HCT116 (cell line): Measurements from ENCODE around the gene SLC41A3. TPM values are rescaled to one million over a fixed set of nuclear protein-coding genes. Genes with fewer than 3 reads are reported as not detected.

Experiments used
- ATAC-seq: fragments of 200-7000 bp; cut with Tn5 transposase; 2 replicates; pipeline ENCODE4 v1.9.1; 2020; ENCODE audit warnings: mild to moderate bottlenecking, moderate library complexity
- BruUV-seq: library from RNA; stranded (reverse); fragments of 400-500 nt; replicated peaks from 2 replicates; lab custom pipeline; 2021; lab: Mats Ljungman, UMichigan
- CTCF ChIA-PET: fragments of 300-600 bp; sonication (Branson Sonifier 250); formaldehyde crosslinking; loops from one replicate; lab custom pipeline; 2021; ENCODE audit warnings: antibody characterized with exemption; lab: Charles Lee
- POLR2A ChIA-PET: fragments of 300-600, 350-600 bp; sonication (Branson Sonifier 250); formaldehyde crosslinking; loops from one replicate; lab custom pipeline; 2021; ENCODE audit warnings: antibody characterized with exemption; lab: Charles Lee
- RAD21 ChIA-PET, 2 experiments: fragments of 300-600 bp; sonication (Branson Sonifier 250); formaldehyde crosslinking; loops; one replicate each; lab custom pipeline; 2023; ENCODE audit warnings: low total read pairs in 2 of 2; ENCODE audit not compliant: uncharacterized antibody in 2 of 2, unreplicated experiment in 2 of 2, low non-redundant PET in 1 of 2; lab: Charles Lee
- DNase-seq: peaks from one replicate; pipeline ENCODE4 v3.0.0-alpha.2; 2010; ENCODE audit warnings: low read depth, low spot score
- H2AFZ ChIP-seq: fragments of 200-600 bp; shearing (Covaris generic), sonication (generic); 2 replicates; pipeline ENCODE4 v1.6.1; 2017; ENCODE audit warnings: low read depth, mixed run types, mixed read lengths, antibody characterized with exemption, low read length; ENCODE audit not compliant: poor library complexity, severe bottlenecking
- H3K27ac ChIP-seq: 2 replicates; pipeline ENCODE4 v1.5.1; 2012; ENCODE audit warnings: low read depth, low read length
- H3K27me3 ChIP-seq: fragments of 200-600 bp; sonication (generic); 2 replicates; pipeline ENCODE4 v1.6.1; 2016; ENCODE audit warnings: mixed run types, low read length, mixed read lengths; ENCODE audit not compliant: insufficient read depth
- H3K36me3 ChIP-seq, 2 experiments: fragments of 200-500 bp in 1 of 2; fragments of 200-600 bp in 1 of 2; sonication (Bioruptor generic) in 1 of 2; sonication (generic) in 1 of 2; 2 replicates each; pipeline versions ENCODE4 v1.5.1 to v1.6.1; 2014 to 2016; ENCODE audit warnings: low read length in 2 of 2, inconsistent platforms in 1 of 2, mixed read lengths in 1 of 2, mixed run types in 1 of 2; ENCODE audit not compliant: insufficient read depth in 2 of 2, control insufficient read depth in 1 of 2
- H3K4me1 ChIP-seq, 2 experiments: fragments of 200-600 bp in 1 of 2; sonication (generic) in 1 of 2; 2 replicates each; pipeline versions ENCODE4 v1.5.1 to v1.6.1; 2012 to 2017; ENCODE audit warnings: low read length in 2 of 2, inconsistent platforms in 1 of 2, mild to moderate bottlenecking in 1 of 2, mixed read lengths in 1 of 2, mixed run types in 1 of 2, moderate library complexity in 1 of 2; ENCODE audit not compliant: insufficient read depth in 2 of 2, control insufficient read depth in 1 of 2
- H3K4me2 ChIP-seq: fragments of 200-600 bp; sonication (generic); 2 replicates; pipeline ENCODE4 v1.6.1; 2017; ENCODE audit warnings: mixed run types, low read length, mixed read lengths
- H3K4me3 ChIP-seq, 2 experiments: fragments of 200-600 bp in 1 of 2; sonication (generic) in 1 of 2; replicated peaks in 1 of 2; 2 replicates each; pipeline ENCODE4 v1.5.1; 2011 to 2016; ENCODE audit warnings: low read length in 2 of 2, control low read depth in 1 of 2, low read depth in 1 of 2, mild to moderate bottlenecking in 1 of 2, mixed read lengths in 1 of 2, mixed run types in 1 of 2
- H3K79me2 ChIP-seq: fragments of 200-600 bp; sonication (generic); 2 replicates; pipeline ENCODE4 v1.6.1; 2017; ENCODE audit warnings: mild to moderate bottlenecking, mixed run types, low read length, moderate library complexity, mixed read lengths; ENCODE audit not compliant: insufficient read depth
- H3K9ac ChIP-seq: fragments of 200-600 bp; sonication (generic); 2 replicates; pipeline ENCODE4 v1.6.1; 2016; ENCODE audit warnings: low read length, mixed read lengths
- H3K9me2 ChIP-seq: fragments of 200-600 bp; sonication (generic), shearing (Covaris generic); 2 replicates; pipeline ENCODE4 v1.6.1; 2017; ENCODE audit warnings: mixed run types, mild to moderate bottlenecking, moderate library complexity; ENCODE audit not compliant: insufficient read depth
- H3K9me3 ChIP-seq, 2 experiments: fragments of 200-500 bp in 1 of 2; fragments of 200-600 bp in 1 of 2; sonication (Bioruptor generic) in 1 of 2; sonication (generic) in 1 of 2; 2 replicates each; pipeline ENCODE4 v1.6.1; 2014 to 2017; ENCODE audit warnings: low read length in 2 of 2, mixed read lengths in 2 of 2, inconsistent platforms in 1 of 2, low read depth in 1 of 2, mild to moderate bottlenecking in 1 of 2, mixed run types in 1 of 2, moderate library complexity in 1 of 2; ENCODE audit not compliant: control insufficient read depth in 1 of 2, insufficient read depth in 1 of 2
- H4K20me1 ChIP-seq: fragments of 200-600 bp; sonication (generic), shearing (Covaris generic); 2 replicates; pipeline ENCODE4 v1.6.1; 2017; ENCODE audit warnings: mixed run types, mild to moderate bottlenecking, moderate library complexity; ENCODE audit not compliant: insufficient read depth
- CBX3 ChIP-seq: IDR thresholded peaks from 2 replicates; pipeline ENCODE4 v1.6.1; 2012; ENCODE audit warnings: low read depth
- CTCF ChIP-seq, 3 experiments: fragments of 200-600 bp in 1 of 3; sonication (generic) in 1 of 3; IDR thresholded peaks in 2 of 3; conservative IDR thresholded peaks in 1 of 3; 2 replicates each; pipeline ENCODE4 v1.5.1; 2012 to 2017; ENCODE audit warnings: low read depth in 2 of 3, low read length in 2 of 3, antibody characterized with exemption in 1 of 3, borderline replicate concordance in 1 of 3, control low read depth in 1 of 3, mild to moderate bottlenecking in 1 of 3, mixed read lengths in 1 of 3, mixed run types in 1 of 3, moderate library complexity in 1 of 3; ENCODE audit not compliant: insufficient read depth in 1 of 3
- ELF1 ChIP-seq: IDR thresholded peaks from 2 replicates; pipeline ENCODE4 v1.6.1; 2012; ENCODE audit warnings: low read depth, borderline replicate concordance
- EZH2phosphoT487 ChIP-seq: fragments of 200-600 bp; IDR thresholded peaks from 2 replicates; pipeline ENCODE4 v1.6.1; 2018; ENCODE audit warnings: antibody characterized with exemption, borderline replicate concordance
- FOSL1 ChIP-seq: IDR thresholded peaks from 2 replicates; pipeline ENCODE4 v1.6.1; 2012; ENCODE audit warnings: low read depth
- JUND ChIP-seq: IDR thresholded peaks from 2 replicates; pipeline ENCODE4 v1.6.1; 2012
- MAX ChIP-seq: IDR thresholded peaks from 2 replicates; pipeline ENCODE4 v1.6.1; 2012
- POLR2A ChIP-seq: IDR thresholded peaks from 2 replicates; pipeline ENCODE4 v1.7.0; 2011; ENCODE audit warnings: borderline replicate concordance; ENCODE audit not compliant: insufficient read depth, insufficient read length; ENCODE audit errors: extremely low read depth
- POLR2AphosphoS5 ChIP-seq: IDR thresholded peaks from 2 replicates; pipeline ENCODE4 v1.6.1; 2011; ENCODE audit warnings: mild to moderate bottlenecking, low read depth, low read length, moderate library complexity
- RAD21 ChIP-seq: IDR thresholded peaks from 2 replicates; pipeline ENCODE4 v1.6.1; 2012; ENCODE audit warnings: low read depth, mild to moderate bottlenecking
- REST ChIP-seq: IDR thresholded peaks from 2 replicates; pipeline ENCODE4 v1.6.1; 2012; ENCODE audit warnings: low read depth
- SIN3A ChIP-seq: IDR thresholded peaks from 2 replicates; pipeline ENCODE4 v1.6.1; 2012; ENCODE audit warnings: low read depth
- TCF7L2 ChIP-seq: IDR thresholded peaks from 2 replicates; pipeline ENCODE4 v1.7.0; 2011; ENCODE audit warnings: borderline replicate concordance, inconsistent platforms; ENCODE audit not compliant: insufficient read depth, insufficient read length; ENCODE audit errors: extremely low read depth
- YY1 ChIP-seq: IDR thresholded peaks from 2 replicates; pipeline ENCODE4 v1.6.1; 2011; ENCODE audit warnings: low read length, low read depth, moderate library complexity, mild to moderate bottlenecking; ENCODE audit not compliant: insufficient replicate concordance; ENCODE audit errors: extremely low read depth
- ZBTB33 ChIP-seq: IDR thresholded peaks from 2 replicates; pipeline ENCODE4 v1.6.1; 2011; ENCODE audit warnings: mild to moderate bottlenecking, low read length, moderate library complexity; ENCODE audit not compliant: insufficient replicate concordance; ENCODE audit errors: extremely low read depth
- ZFX ChIP-seq: fragments of 450-650 bp; IDR thresholded peaks from 2 replicates; pipeline ENCODE4 v1.6.1; 2017
- ZNF274 ChIP-seq: fragments of 200-500 bp; sonication (Bioruptor generic); IDR thresholded peaks from 2 replicates; pipeline ENCODE4 v1.6.1; 2014; ENCODE audit warnings: mild to moderate bottlenecking, low read depth, low read length, inconsistent platforms
- intact Hi-C: fragments of 100-400 bp; cut with micrococcal nuclease; formaldehyde crosslinking; loops from 2 replicates; pipeline ENCODE4 v1.10.0; 2022
- total RNA-seq: library from RNA; stranded (reverse); gene quantifications from one replicate; pipeline ENCODE4 v1.2.1, GENCODE V29; 2021; ENCODE audit not compliant: unreplicated experiment

The SLC41A3 gene
- total RNA-seq, 1 experiment from 2014 or later: 45.9 TPM

- peak overlapping the region; percentile 80 for H3K9ac ChIP-seq
Measured at GRCh38 chr3:126082362-126083137, 1.4 kb downstream of the SLC41A3 start.

More at GRCh38 chr3:126082362-126083137, 1.4 kb downstream of the SLC41A3 start:
- Histone ChIP-seq H3K4me3 (peak overlapping the region; percentile 73 to 80), H3K79me2 (peaks cover 15% of the 10 kb centered on the region; the same call in 1 of the 2 replicates), H3K27ac (peak overlapping the region; percentile 63), H3K27me3 (no peaks in the 10 kb centered on the region), H3K4me1 (peaks cover 14 to 35% of the 10 kb centered on the region in 2 experiments), H3K4me2 (peak overlapping the region; percentile 94), H3K9me2 (no peaks in the 10 kb centered on the region), H2AFZ (no peak overlapping the region), H3K9me3 (no peaks in the 10 kb centered on the region; a peak in 1 of 4 replicates), H4K20me1 (no peaks in the 10 kb centered on the region), H3K36me3 (no peaks in the 10 kb centered on the region)
- ChIA-PET CTCF (no interaction called here), POLR2A (no interaction called here), RAD21 (no interaction called here)
- TSS peak; percentile 52 for BruUV-seq
- TF ChIP-seq FOSL1 (no peak), TCF7L2 (no peak), REST (no peak), CTCF (IDR thresholded peaks at IDR 0.05 in 2 of 3, conservative IDR thresholded peaks at IDR 0.05 in 1 of 3; ENCODE audit: borderline replicate concordance in 1 of 3, insufficient read depth in 1 of 3, low read depth in 2 of 3, low read length in 2 of 3) (no peak), ZFX (no peak), ZBTB33 (no peak), YY1 (no peak), JUND (no peak), POLR2AphosphoS5 (no peak), POLR2A (no peak), SIN3A (no peak), CBX3 (no peak), ELF1 (no peak), EZH2phosphoT487 (no peak), ZNF274 (no peak), RAD21 (no peak), MAX (no peak)
- ATAC-seq (no peak), DNase-seq (no peak)
- intact Hi-C loops: no loop called here
